GM06990 (cell line): ENCODE measurements around the gene HIRIP3.

Experiments used
- DNase-seq: peaks from one replicate; pipeline ENCODE4 v3.0.0-alpha.2; 2011; ENCODE audit not compliant: insufficient read length; ENCODE audit errors: extremely low read depth
- H3K27me3 ChIP-seq: replicated peaks from 2 replicates; pipeline ENCODE4 v1.6.0; 2011; ENCODE audit warnings: low read length; ENCODE audit not compliant: control insufficient read depth, insufficient read depth
- H3K36me3 ChIP-seq: 2 replicates; pipeline ENCODE4 v1.5.1; 2011; ENCODE audit warnings: low read length; ENCODE audit not compliant: control insufficient read depth, insufficient read depth
- H3K4me3 ChIP-seq: replicated peaks from 2 replicates; pipeline ENCODE4 v1.5.1; 2011; ENCODE audit warnings: low read depth, mild to moderate bottlenecking, control low read depth, low read length
- TF ChIP-seq, protein P1 (sequence below): IDR thresholded peaks from 2 replicates; pipeline ENCODE4 v1.5.1; 2011; ENCODE audit warnings: low read length, control low read depth, mild to moderate bottlenecking, inconsistent platforms; ENCODE audit not compliant: insufficient read depth, poor library complexity, severe bottlenecking

Gene HIRIP3

DNA sequence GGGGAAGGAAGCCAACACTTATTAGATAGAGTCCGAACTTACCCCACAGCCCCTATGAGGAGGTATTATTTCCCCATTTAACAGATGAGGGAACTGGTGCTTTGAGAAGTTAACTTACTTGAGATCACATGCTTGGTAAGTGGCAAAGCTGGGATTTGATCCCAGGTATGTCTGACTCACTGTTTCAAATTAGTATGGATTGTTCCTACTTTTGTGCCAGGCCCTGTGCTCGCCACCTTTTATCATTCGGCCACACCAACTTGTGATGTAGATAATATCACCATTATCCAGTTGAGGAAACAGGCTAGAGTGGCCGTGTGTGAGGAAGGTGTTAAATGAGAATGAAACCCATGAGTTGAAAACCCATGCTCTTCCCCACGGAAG, 10.7 kb downstream of the HIRIP3 start:
- DNase-seq: no peak
- Histone ChIP-seq H3K27me3 (no peaks in the 10 kb centered on the region), H3K4me3 (no peak overlapping the region), H3K36me3 (peaks cover 56% of the 10 kb centered on the region)
- TF ChIP-seq, protein P1, sequence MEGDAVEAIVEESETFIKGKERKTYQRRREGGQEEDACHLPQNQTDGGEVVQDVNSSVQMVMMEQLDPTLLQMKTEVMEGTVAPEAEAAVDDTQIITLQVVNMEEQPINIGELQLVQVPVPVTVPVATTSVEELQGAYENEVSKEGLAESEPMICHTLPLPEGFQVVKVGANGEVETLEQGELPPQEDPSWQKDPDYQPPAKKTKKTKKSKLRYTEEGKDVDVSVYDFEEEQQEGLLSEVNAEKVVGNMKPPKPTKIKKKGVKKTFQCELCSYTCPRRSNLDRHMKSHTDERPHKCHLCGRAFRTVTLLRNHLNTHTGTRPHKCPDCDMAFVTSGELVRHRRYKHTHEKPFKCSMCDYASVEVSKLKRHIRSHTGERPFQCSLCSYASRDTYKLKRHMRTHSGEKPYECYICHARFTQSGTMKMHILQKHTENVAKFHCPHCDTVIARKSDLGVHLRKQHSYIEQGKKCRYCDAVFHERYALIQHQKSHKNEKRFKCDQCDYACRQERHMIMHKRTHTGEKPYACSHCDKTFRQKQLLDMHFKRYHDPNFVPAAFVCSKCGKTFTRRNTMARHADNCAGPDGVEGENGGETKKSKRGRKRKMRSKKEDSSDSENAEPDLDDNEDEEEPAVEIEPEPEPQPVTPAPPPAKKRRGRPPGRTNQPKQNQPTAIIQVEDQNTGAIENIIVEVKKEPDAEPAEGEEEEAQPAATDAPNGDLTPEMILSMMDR: no peak

GRCh38 chr16:29984137-29984763, 11.2 kb downstream of the HIRIP3 start:
- TF ChIP-seq, protein P1: no peak
- no peak for DNase-seq
- Histone ChIP-seq H3K36me3 (peaks cover 61% of the 10 kb centered on the region), H3K27me3 (no peaks in the 10 kb centered on the region), H3K4me3 (no peak overlapping the region)

DNA sequence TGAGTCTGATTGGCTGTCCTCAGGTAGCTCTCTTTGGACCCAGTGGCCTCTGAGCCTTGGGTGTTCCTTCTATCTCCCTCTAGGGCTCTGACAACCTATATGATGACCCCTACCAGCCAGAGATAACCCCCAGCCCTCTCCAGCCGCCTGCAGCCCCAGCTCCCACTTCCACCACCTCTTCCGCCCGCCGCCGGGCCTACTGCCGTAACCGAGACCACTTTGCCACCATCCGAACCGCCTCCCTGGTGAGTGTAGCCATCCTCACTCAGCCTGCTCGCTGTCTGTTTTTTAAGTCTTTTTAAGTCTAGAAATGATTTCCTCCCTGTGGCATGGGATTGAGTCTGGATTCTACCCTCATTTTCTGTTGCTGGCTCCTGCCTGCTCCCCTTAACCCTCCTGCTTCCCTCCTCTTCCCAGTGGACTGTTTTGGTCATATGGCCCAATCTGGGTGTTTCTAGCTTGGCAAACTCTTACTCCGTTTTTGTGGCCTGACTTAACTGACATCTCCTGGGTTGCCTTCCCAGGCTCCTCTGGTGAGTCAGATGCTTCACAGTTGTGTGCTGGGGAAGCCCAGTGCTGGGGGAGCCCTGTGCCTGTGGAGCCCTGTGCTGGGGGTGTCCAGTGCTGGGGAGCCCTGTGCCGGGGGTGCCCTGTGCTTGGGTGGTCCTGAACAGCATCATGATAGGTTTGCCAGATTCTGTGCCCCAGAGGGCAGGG, 11.8 kb downstream of the HIRIP3 start:
- peaks cover 61% of the 10 kb centered on the region for H3K36me3 ChIP-seq
- TF ChIP-seq, protein P1: no peak
- H3K27me3 ChIP-seq: no peaks in the 10 kb centered on the region
- H3K4me3 ChIP-seq: no peak overlapping the region
- no peak for DNase-seq

- Histone ChIP-seq H3K4me3 (no peak overlapping the region), H3K27me3 (no peaks in the 10 kb centered on the region), H3K36me3 (peaks cover 65% of the 10 kb centered on the region)
- TF ChIP-seq, protein P1: no peak
- DNase-seq: no peak
These were observed 12.6 kb downstream of the HIRIP3 start for GRCh38 chr16:29982560-29983419.

GRCh38 chr16:29978564-29979270, 16.7 kb downstream of the HIRIP3 start:
- TF ChIP-seq, protein P1: no peak
- peaks cover 36% of the 10 kb centered on the region for H3K36me3 ChIP-seq
- H3K27me3 ChIP-seq: no peaks in the 10 kb centered on the region
- no peak overlapping the region for H3K4me3 ChIP-seq
- DNase-seq: no peak
